Ascending aorta (tissue), 2 donors: ENCODE data around the gene LYRM4. TPM values are rescaled to one million over a fixed set of nuclear protein-coding genes. Genes with fewer than 3 reads are reported as not detected.

Experiments used
- DNase-seq, 2 donors: peaks; one replicate each; pipeline ENCODE4 v3.0.0-alpha.2; 2019; ENCODE audit warnings: low spot score in 2 of 2
- H3K27ac ChIP-seq, 2 donors: fragments of 200-600 bp; sonication (generic); one replicate each; pipeline ENCODE4 v1.5.1; 2016 to 2017; ENCODE audit warnings: mild to moderate bottlenecking in 1 of 2
- H3K27me3 ChIP-seq: fragments of 200-600 bp; sonication (generic); one replicate; pipeline ENCODE4 v1.5.1; 2017
- H3K36me3 ChIP-seq, 2 donors: fragments of 200-600 bp; sonication (generic); one replicate each; pipeline ENCODE4 v1.5.1; 2016
- H3K4me1 ChIP-seq, 2 donors: fragments of 200-600 bp; sonication (generic); one replicate each; pipeline ENCODE4 v1.5.1; 2016 to 2017; ENCODE audit warnings: mild to moderate bottlenecking in 1 of 2
- H3K4me3 ChIP-seq, 2 donors: fragments of 200-600 bp; sonication (generic); one replicate each; pipeline ENCODE4 v1.5.1; 2016 to 2017; ENCODE audit warnings: mild to moderate bottlenecking in 1 of 2
- H3K9me3 ChIP-seq, 2 donors: fragments of 200-600 bp; sonication (generic); one replicate each; pipeline ENCODE4 v1.5.1; 2016
- CTCF ChIP-seq, 3 experiments: fragments of 200-600 bp in 2 of 3; fragments of 450-650 bp in 1 of 3; sonication (generic) in 2 of 3; IDR thresholded peaks; one replicate each; pipeline ENCODE4 v1.5.1; 2016 to 2019; ENCODE audit warnings: antibody characterized with exemption in 3 of 3, mild to moderate bottlenecking in 1 of 3, moderate library complexity in 1 of 3
- intact Hi-C: fragments of 100-400 bp; cut with DNase I; formaldehyde crosslinking; loops from one replicate; pipeline ENCODE4 v1.15.1; 2023
- total RNA-seq: library from RNA; depleted of rRNA; stranded (reverse); fragments of >200 nt; gene quantifications from one replicate; pipeline ENCODE4 v1.1.0, GENCODE V29; 2016

Gene LYRM4
- total RNA-seq, 1 donor from 2014 or later = 10.5 TPM

DNA sequence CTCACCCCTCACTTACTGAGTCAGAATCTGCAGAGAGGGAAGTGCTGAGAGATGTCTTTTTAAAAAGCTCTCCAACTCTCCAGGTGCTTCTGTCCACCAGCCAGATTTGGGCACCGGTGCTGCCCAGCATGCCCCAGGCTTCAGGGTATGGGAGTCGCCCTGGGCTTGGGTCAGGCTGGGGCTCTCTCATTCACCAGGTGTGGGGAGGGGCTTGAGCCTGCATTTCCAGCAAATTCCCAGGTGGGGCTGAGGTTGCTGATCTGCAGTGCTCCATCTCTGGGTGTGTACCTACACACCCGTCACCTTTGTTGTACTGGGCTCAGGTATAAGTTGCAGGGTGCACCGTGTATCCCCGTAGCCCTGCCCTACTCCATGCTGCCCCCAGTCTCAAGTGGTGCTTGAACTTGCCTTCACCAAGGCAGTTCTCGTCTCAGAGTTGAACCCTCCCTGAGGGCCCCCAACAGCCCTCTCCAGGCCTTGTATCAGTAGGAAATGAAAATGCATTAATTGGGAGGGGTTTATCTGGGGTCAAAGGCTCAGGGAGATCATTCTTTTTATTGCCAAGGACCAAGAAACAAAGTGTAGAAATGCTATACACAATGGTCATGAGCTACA lies 152.1 kb downstream of the LYRM4 start:
- H3K9me3 ChIP-seq = no peaks in the 10 kb centered on the region
- no peaks in the 10 kb centered on the region for H3K36me3 ChIP-seq

DNA sequence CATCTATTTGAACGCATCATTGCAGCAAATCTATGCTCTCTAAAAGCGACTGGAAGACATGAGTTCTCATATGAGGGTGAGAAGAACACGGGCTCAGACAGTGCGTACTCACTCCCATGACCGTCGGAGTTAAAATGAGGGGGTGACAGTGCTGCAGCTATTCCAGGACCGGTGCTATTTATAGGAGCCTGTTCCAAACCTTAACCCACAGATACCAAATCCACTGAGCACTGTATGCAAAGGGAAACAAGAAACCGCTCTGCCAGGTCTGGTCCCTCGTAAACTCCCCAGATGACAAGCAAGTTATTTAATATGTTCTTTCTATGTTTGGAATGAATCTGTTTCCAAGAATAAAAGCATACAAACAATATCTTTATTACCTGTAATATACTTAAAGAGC lies 152.7 kb downstream of the LYRM4 start:
- Histone ChIP-seq H3K4me1 (no peaks in the 10 kb centered on the region), H3K9me3 (no peaks in the 10 kb centered on the region), H3K4me3 (no peak overlapping the region), H3K27me3 (no peaks in the 10 kb centered on the region), H3K36me3 (no peaks in the 10 kb centered on the region), H3K27ac (no peak overlapping the region)
- DNase-seq = no peak
- no peak for TF ChIP-seq CTCF (IDR thresholded peaks at IDR 0.05)
- intact Hi-C loops = no loop called here

More for the DNA sequence above, 152.1 kb downstream of the LYRM4 start:
- intact Hi-C loops = no loop called here
- H3K27ac ChIP-seq = no peak overlapping the region
- DNase-seq = no peak
- no peaks in the 10 kb centered on the region for H3K27me3 ChIP-seq
- no peak overlapping the region for H3K4me3 ChIP-seq
- H3K4me1 ChIP-seq = no peaks in the 10 kb centered on the region
- no peak for TF ChIP-seq CTCF (IDR thresholded peaks at IDR 0.05)

GRCh38 chr6:5107341-5107740 lies 153.4 kb downstream of the LYRM4 start:
- Histone ChIP-seq H3K27me3 (no peaks in the 10 kb centered on the region), H3K4me1 (no peaks in the 10 kb centered on the region), H3K36me3 (no peaks in the 10 kb centered on the region), H3K27ac (no peak overlapping the region), H3K9me3 (no peaks in the 10 kb centered on the region), H3K4me3 (no peak overlapping the region)
- intact Hi-C loops = no loop called here
- DNase-seq = no peak
- TF ChIP-seq CTCF (IDR thresholded peaks at IDR 0.05) = no peak

GRCh38 chr6:5105146-5105545 lies 155.6 kb downstream of the LYRM4 start:
- no peak overlapping the region for H3K4me3 ChIP-seq
- no peaks in the 10 kb centered on the region for H3K4me1 ChIP-seq
- H3K36me3 ChIP-seq = no peaks in the 10 kb centered on the region
- no peaks in the 10 kb centered on the region for H3K9me3 ChIP-seq
- intact Hi-C loops = no loop called here
- DNase-seq = no peak
- no peaks in the 10 kb centered on the region for H3K27me3 ChIP-seq
- TF ChIP-seq CTCF (IDR thresholded peaks at IDR 0.05) = no peak
- H3K27ac ChIP-seq = no peak overlapping the region

- Histone ChIP-seq H3K36me3 (no peaks in the 10 kb centered on the region), H3K9me3 (no peaks in the 10 kb centered on the region), H3K27me3 (no peaks in the 10 kb centered on the region), H3K4me1 (no peaks in the 10 kb centered on the region), H3K27ac (no peak overlapping the region), H3K4me3 (no peak overlapping the region)
- no peak for DNase-seq
- intact Hi-C loops = no loop called here
- TF ChIP-seq CTCF (IDR thresholded peaks at IDR 0.05) = no peak
These were observed 156.1 kb downstream of the LYRM4 start for GRCh38 chr6:5104667-5105066.

DNA sequence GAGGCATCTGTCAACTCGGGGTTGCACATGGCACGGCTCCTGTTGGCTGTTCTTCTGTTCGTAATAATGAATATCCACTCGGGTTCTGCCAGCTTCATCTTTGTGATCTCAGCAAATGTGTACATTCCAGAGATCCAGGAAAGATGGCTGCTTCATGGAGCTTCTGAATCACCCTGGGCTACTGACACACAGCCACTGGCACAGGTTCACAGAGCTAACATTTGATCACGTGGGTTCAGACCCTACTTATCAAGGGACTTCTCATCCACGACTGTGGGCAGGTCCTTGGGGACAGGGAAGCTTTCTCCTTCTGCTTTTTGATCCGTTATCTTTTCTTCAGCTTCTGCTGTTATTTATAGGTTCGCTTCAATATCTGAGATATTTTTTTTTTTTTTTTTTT lies 157.5 kb downstream of the LYRM4 start:
- no peak overlapping the region for H3K27ac ChIP-seq
- intact Hi-C loops = no loop called here

More for the DNA sequence above, 157.5 kb downstream of the LYRM4 start:
- no peak for TF ChIP-seq CTCF (IDR thresholded peaks at IDR 0.05)
- DNase-seq = no peak
- Histone ChIP-seq H3K36me3 (no peaks in the 10 kb centered on the region), H3K4me3 (no peak overlapping the region), H3K4me1 (no peaks in the 10 kb centered on the region), H3K27me3 (no peaks in the 10 kb centered on the region), H3K9me3 (no peaks in the 10 kb centered on the region)
